GM19463 (cell line): ENCODE data around the gene API5.
A peak's percentile ranks its signal among the peaks of the same experiment; 100 is the strongest.
"Not testable (repeated sequence)": the region's sequence is repeated elsewhere in the genome, so short reads cannot be mapped to it uniquely, and the experiment has no call there.

Source experiments
- ATAC-seq: cut with Tn5 transposase; IDR thresholded peaks from one replicate; pipeline ENCODE4 v1.9.1; 2021; ENCODE audit warnings: mild to moderate bottlenecking, moderate library complexity; ENCODE audit not compliant: unreplicated experiment

Gene API5

GRCh38 chr11:43311791-43312607 is at the start of gene API5:
TSS of gene API5 (plus strand) at chr11:43311996. CDS start at chr11:43312128, 132 bp downstream.
- ATAC-seq: peak; percentile 99

GRCh38 chr11:43267856-43268580 is 43.8 kb upstream of the API5 start:
- no peak for ATAC-seq

- ATAC-seq: no peak
These were observed 43.0 kb upstream of the API5 start for GRCh38 chr11:43268786-43269185.

- ATAC-seq: no peak
These were observed 42.4 kb upstream of the API5 start for GRCh38 chr11:43269254-43269918.

GRCh38 chr11:43270468-43270867 is 41.3 kb upstream of the API5 start:
- no peak for ATAC-seq

GRCh38 chr11:43278193-43278956 is 33.4 kb upstream of the API5 start:
- ATAC-seq: peak; percentile 59

- ATAC-seq: peak; percentile 65
These were observed 29.0 kb upstream of the API5 start for GRCh38 chr11:43282607-43283440.

GRCh38 chr11:43285826-43286225 is 26.0 kb upstream of the API5 start:
- no peak for ATAC-seq

- ATAC-seq: no peak
These were observed 22.4 kb upstream of the API5 start for GRCh38 chr11:43289368-43289767.

- ATAC-seq: no peak
These were observed 13.4 kb upstream of the API5 start for GRCh38 chr11:43298397-43298796.

GRCh38 chr11:43315966-43316365 is 4.2 kb downstream of the API5 start:
- no peak for ATAC-seq

GRCh38 chr11:43316451-43316850 is 4.7 kb downstream of the API5 start:
- no peak for ATAC-seq

GRCh38 chr11:43327987-43328386 is 16.2 kb downstream of the API5 start:
- no peak for ATAC-seq

- no peak for ATAC-seq
These were observed 16.7 kb downstream of the API5 start for GRCh38 chr11:43328482-43328881.

GRCh38 chr11:43341159-43341558 is 29.4 kb downstream of the API5 start:
- ATAC-seq: no peak

GRCh38 chr11:43351426-43351825 is 39.6 kb downstream of the API5 start:
- not testable (repeated sequence) for ATAC-seq

GRCh38 chr11:43354311-43354710 is 42.5 kb downstream of the API5 start:
- no peak for ATAC-seq

- no peak for ATAC-seq
These were observed 44.5 kb downstream of the API5 start for GRCh38 chr11:43356336-43356735.

- no peak for ATAC-seq
These were observed 46.5 kb downstream of the API5 start for GRCh38 chr11:43358279-43358800.
